Measurements from ENCODE around the gene HAPSTR1.
"Not testable (repeated sequence)": the region's sequence is repeated elsewhere in the genome, so short reads cannot be mapped to it uniquely, and the experiment has no call there.

Gene HAPSTR1

DNA sequence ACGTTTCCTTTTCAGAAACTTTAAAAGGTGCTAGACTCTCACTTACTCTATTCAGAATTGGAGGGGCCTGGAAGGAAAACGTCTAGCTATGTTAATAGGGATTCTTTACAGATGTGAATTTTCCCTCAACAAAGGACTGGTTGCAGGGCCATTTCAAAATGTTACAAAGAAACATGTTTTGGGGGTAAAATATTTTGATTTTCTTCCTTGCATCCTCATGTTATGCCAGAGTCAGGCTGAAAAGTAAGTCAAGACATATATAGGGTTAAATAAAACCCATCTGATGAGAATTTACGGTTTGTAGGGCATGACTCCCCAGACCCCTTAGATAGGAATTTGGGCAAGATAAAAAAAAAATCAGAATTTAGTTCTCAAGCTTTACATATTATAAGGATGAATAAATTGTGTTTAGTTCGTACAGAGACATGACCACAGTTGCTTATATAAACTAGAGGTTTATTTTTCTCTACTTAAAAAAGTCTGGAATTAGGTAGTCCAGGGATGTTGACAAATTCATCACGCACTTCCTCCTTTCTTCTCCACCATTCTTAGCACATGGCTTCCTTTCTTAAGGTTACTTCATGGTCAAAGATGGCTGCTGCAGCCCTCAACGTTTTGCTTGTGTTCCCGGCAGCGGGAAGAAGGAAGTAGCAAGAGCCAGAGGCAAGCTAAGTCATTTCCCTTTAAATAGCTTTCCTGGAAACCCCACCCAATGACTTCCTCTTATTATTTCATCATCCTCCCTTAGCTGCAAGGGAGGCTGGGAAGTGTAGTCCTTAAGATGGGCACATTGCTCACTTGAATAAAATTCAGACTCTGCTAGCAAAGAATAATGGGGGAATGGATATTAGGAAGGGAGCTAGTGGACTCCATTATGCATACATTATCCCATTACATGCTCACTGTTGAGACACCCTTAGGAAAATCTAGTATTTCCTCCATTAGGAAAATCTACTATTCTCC, 12.7 kb upstream of the HAPSTR1 start:
- H3K36me3 Mint-ChIP-seq (ENCODE audit: insufficient read depth); H3K4me3 Mint-ChIP-seq; H3K9me3 Mint-ChIP-seq; H3K27ac Mint-ChIP-seq; H3K4me1 Mint-ChIP-seq (ENCODE audit: low read depth in 2 of 2): not testable (repeated sequence)
- H3K27me3 Mint-ChIP-seq = peaks cover 0 to 15% of the 10 kb centered on the region in 2 donors
- DNase-seq (peak in 2 of 3 experiments; percentile 12 to 17), ATAC-seq (replicated peaks) (peak; percentile 69)

DNA sequence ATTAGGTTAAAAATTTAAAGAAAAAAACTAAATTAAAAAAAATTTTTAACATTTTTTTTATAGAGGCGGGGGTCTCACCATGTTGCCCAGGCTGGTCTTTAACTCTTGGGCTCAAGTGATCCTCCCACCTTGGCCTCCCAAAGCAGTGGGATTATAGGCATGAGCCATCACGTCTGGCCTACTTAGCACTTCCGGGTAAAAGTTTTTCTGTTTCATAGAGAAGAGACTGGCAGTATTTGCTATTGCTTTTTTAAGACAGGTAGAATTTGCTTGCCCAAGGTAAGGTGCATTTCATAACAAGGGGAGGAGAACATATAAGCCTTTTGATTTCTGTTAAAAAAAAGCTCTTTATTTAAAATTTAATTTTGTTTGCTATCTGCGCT, 12.0 kb upstream of the HAPSTR1 start:
- no peak for ATAC-seq (replicated peaks)

DNA sequence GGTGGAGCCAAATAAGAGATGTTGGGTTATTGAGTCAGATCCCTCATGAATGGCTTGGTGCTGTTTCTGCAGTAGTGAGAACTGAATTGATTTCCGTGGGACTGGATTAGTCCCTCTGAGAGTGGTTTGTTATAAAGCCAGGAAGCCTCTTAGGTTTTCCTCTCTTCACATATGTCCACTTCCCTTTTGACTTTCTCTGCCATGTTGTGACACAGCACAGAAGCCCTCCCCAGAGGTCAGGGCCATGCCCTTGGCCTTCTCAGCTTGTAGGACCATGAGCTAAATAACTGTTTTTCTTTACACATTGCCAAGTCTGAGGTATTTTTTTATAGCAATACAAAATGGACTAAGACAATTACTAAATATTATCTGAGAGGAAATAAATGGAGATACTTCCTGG, 10.3 kb upstream of the HAPSTR1 start:
- DNase-seq = no peak
- Mint-ChIP-seq H3K4me1 (ENCODE audit: low read depth in 2 of 2) (peaks cover 2 to 9% of the 10 kb centered on the region in 2 donors), H3K4me3 (no peak overlapping the region), H3K9me3 (peaks cover 0 to 2% of the 10 kb centered on the region in 2 donors), H3K36me3 (ENCODE audit: insufficient read depth) (peaks cover 6% of the 10 kb centered on the region), H3K27me3 (peaks cover 0 to 3% of the 10 kb centered on the region in 2 donors), H3K27ac (no peak overlapping the region)
- ATAC-seq (replicated peaks) = no peak

More for the DNA sequence above, 12.0 kb upstream of the HAPSTR1 start:
- no peak for DNase-seq
- Mint-ChIP-seq H3K4me3 (no peak overlapping the region), H3K36me3 (ENCODE audit: insufficient read depth) (peaks cover 6% of the 10 kb centered on the region), H3K9me3 (peaks cover 0 to 2% of the 10 kb centered on the region in 2 donors), H3K4me1 (ENCODE audit: low read depth in 2 of 2) (peaks cover 2 to 9% of the 10 kb centered on the region in 2 donors), H3K27me3 (peaks cover 0 to 15% of the 10 kb centered on the region in 2 donors), H3K27ac (no peak overlapping the region)

DNA sequence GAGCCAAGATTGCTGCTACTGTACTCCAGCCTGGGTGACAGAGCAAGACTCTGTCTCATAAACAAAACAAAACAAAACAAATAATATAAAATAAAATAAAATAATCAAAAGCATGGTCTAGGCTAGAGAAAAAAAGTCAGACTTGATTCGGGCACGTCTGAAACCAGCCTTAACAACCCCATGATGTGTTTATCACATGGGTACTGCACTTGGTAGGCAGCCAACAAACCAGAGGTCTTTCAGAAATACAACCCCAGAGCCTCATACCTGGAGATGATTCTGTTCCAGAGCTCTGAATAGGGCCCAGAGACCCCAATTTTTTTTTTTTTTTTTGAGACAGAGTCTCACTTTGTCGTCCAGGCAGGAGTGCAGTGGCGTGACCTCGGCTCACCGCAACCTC, 9.6 kb upstream of the HAPSTR1 start:
- ATAC-seq (replicated peaks) (peak; percentile 30), DNase-seq (no peak)
- Mint-ChIP-seq H3K27ac (peak overlapping the region in 1 of 2 donors; percentile 83), H3K9me3 (peaks cover 0 to 2% of the 10 kb centered on the region in 2 donors), H3K4me3 (no peak overlapping the region), H3K27me3 (no peaks in the 10 kb centered on the region), H3K36me3 (ENCODE audit: insufficient read depth) (peaks cover 6% of the 10 kb centered on the region), H3K4me1 (ENCODE audit: low read depth in 2 of 2) (peaks cover 2 to 9% of the 10 kb centered on the region in 2 donors)

DNA sequence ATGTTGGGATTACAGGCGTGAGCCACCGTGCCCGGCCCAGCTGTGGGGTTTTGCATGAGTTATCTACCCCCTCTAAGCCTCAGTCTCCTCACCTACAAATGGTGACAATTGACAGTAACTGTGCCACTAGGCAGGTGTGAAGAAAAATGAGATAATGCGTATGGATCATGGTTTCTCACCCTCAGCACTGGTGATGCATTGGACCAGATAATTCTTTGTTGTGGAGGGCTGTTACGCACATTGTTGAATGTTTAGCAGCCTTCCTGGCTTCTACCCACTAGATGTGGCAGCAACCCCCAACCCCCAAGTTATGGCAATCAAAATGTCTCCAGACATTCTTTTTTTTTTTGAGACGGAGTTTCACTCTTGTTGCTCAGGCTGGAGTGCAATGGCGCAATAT, 9.0 kb upstream of the HAPSTR1 start:
- H3K27ac Mint-ChIP-seq = peak overlapping the region in 1 of 2 donors; percentile 83

DNA sequence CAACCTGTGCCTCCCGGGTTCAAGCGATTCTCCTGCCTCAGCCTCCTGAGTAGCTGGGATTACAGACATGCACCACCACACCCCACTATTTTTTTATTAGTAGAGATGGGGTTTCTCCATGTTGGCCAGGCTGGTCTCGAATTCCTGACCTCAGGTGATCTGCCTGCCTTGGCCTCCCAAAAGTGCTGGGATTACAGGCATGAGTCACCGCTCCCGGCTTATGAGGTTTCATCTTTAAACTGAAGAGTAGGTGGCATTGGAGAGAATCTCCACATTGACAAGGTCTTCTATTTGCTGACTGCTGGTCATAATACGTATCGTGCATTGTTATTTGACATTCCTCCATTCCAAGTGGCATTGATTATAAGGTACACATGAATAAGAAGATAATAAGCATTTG, 3.7 kb upstream of the HAPSTR1 start:
- H3K4me1 Mint-ChIP-seq (ENCODE audit: low read depth in 2 of 2); H3K27ac Mint-ChIP-seq; H3K27me3 Mint-ChIP-seq; H3K4me3 Mint-ChIP-seq; ATAC-seq (replicated peaks); DNase-seq; H3K9me3 Mint-ChIP-seq: not testable (repeated sequence)
- peaks cover 26% of the 10 kb centered on the region for H3K36me3 Mint-ChIP-seq (ENCODE audit: insufficient read depth)

More for the DNA sequence above, 9.0 kb upstream of the HAPSTR1 start:
- DNase-seq = peak; percentile 21 to 28 (median 21)
- Mint-ChIP-seq H3K4me1 (ENCODE audit: low read depth in 2 of 2) (peaks cover 2 to 9% of the 10 kb centered on the region in 2 donors), H3K9me3 (peaks cover 0 to 2% of the 10 kb centered on the region in 2 donors), H3K4me3 (no peak overlapping the region), H3K27me3 (no peaks in the 10 kb centered on the region), H3K36me3 (ENCODE audit: insufficient read depth) (peaks cover 6% of the 10 kb centered on the region)
- ATAC-seq (replicated peaks) = peak; percentile 82

DNA sequence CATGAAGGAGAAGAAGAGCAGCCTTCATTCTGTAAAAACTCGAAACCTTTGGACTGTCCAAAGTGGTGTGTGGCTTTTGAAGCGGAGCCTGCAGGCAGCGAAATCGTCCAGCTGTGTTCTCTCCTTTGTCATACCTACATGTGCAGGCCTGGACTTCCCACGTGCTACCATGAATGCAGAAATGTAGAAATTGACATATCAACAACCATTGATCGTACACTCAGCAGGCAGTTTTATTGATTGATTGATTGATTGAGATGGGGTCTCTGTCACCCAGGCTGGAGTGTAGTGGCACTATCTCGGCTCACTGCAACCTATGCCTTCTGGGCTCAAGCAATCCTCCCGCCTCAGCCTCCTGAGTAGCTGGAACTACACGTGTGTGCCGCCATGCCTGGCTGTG, 2.6 kb upstream of the HAPSTR1 start:
- Mint-ChIP-seq H3K4me1 (ENCODE audit: low read depth in 2 of 2) (peaks cover 16 to 19% of the 10 kb centered on the region in 2 donors), H3K9me3 (no peaks in the 10 kb centered on the region), H3K4me3 (no peak overlapping the region), H3K27me3 (no peaks in the 10 kb centered on the region), H3K27ac (no peak overlapping the region), H3K36me3 (ENCODE audit: insufficient read depth) (peaks cover 37% of the 10 kb centered on the region)
- DNase-seq (no peak), ATAC-seq (replicated peaks) (no peak)

DNA sequence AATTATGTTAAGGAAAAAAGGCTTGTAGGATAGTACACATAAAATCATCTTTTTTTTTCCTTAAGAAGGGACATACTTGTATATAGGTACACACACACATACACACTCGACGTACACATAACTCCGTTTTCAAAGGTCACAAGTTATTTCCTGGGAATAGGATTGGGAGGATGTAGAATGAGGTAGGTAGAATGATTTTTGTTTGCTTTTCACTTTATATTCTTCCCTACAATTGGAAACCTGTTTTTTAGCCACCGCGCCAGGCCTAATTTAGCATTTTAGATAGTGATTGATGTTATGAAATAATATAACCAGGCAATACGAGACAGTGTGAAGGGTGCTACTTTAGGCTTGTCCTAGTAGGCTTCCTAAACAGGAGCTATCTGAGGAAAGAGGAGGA, 1.8 kb upstream of the HAPSTR1 start:
- H3K4me3 Mint-ChIP-seq = peak overlapping the region; percentile 90 to 97
- peaks cover 43% of the 10 kb centered on the region for H3K36me3 Mint-ChIP-seq (ENCODE audit: insufficient read depth)
- ATAC-seq (replicated peaks) = no peak
- peak overlapping the region; percentile 71 to 97 for H3K27ac Mint-ChIP-seq
- no peaks in the 10 kb centered on the region for H3K27me3 Mint-ChIP-seq
- peaks cover 19 to 23% of the 10 kb centered on the region in 2 donors for H3K4me1 Mint-ChIP-seq (ENCODE audit: low read depth in 2 of 2)
- no peak for DNase-seq
- no peaks in the 10 kb centered on the region for H3K9me3 Mint-ChIP-seq

DNA sequence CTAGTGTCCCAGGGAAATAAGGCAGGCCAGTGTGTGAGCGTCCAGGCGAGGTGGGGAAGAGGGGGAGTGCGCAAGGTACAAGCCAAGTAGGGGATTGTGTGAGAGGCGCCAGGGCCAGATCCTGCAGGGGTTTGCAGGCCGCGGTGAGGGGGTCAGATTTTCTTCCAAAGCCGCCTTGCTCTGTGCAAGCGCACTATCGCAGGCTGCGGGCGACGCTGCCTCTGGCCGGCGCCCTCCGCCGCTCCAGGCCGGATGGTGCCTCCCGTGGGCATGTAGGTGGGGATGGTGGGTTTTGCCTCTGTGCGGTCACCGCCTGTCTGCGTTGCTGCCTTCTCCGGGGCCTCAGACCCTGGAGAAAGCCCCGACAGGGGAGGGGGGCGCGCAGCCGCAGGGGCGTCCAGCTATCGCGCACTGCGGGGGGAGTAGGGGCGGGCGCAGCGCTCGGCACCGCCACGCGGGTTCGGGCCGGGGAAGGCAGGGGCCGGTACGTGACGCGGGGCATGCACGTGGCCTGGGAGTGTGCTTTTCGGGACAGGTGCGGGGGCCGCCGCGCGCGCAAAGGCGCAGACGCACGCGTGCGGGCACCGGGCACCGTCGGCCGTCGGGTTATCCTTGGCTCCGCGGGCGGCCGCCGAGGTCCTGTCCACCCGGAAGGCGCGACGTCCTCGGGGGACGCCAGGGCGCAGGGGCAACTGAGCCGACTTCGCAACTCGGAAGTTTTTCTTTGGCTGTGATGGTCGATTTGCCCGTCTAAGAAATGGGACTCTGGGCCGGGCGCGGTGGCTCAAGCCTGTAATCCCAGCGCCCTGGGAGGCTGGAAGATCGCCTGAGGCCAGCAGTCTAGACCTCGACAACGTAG, 1.1 kb upstream of the HAPSTR1 start:
- H3K4me1 Mint-ChIP-seq (ENCODE audit: low read depth in 2 of 2) = peaks cover 22 to 29% of the 10 kb centered on the region in 2 donors
- no peaks in the 10 kb centered on the region for H3K9me3 Mint-ChIP-seq
- H3K27ac Mint-ChIP-seq = peak overlapping the region; percentile 71 to 97
- ATAC-seq (replicated peaks) = no peak
- H3K36me3 Mint-ChIP-seq (ENCODE audit: insufficient read depth) = peaks cover 49% of the 10 kb centered on the region
- H3K27me3 Mint-ChIP-seq = no peaks in the 10 kb centered on the region
- peak; percentile 14 to 26 (median 24) for DNase-seq
- H3K4me3 Mint-ChIP-seq = peak overlapping the region; percentile 90 to 97

DNA sequence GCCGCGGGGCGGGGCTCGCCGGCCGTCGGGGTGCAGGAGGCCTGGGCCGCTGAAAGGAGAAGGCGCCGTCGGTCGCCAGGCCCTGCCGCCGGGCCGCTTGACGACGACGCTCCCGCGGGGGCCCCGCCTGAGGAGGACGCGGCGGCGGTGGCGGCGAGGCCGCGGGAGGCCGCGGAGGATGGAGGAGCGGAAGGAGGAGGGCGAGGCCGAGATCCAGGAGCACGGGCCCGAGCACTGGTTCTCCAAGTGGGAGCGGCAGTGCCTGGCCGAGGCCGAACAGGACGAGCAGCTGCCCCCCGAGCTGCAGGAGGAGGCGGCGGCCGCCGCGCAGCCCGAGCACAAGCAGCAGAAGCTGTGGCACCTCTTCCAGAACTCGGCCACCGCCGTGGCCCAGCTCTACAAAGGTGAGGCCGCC, 430 bp downstream of the HAPSTR1 start:
- peaks cover 63% of the 10 kb centered on the region for H3K36me3 Mint-ChIP-seq (ENCODE audit: insufficient read depth)
- peak in 2 of 3 experiments; percentile 32 to 47 for DNase-seq

DNA sequence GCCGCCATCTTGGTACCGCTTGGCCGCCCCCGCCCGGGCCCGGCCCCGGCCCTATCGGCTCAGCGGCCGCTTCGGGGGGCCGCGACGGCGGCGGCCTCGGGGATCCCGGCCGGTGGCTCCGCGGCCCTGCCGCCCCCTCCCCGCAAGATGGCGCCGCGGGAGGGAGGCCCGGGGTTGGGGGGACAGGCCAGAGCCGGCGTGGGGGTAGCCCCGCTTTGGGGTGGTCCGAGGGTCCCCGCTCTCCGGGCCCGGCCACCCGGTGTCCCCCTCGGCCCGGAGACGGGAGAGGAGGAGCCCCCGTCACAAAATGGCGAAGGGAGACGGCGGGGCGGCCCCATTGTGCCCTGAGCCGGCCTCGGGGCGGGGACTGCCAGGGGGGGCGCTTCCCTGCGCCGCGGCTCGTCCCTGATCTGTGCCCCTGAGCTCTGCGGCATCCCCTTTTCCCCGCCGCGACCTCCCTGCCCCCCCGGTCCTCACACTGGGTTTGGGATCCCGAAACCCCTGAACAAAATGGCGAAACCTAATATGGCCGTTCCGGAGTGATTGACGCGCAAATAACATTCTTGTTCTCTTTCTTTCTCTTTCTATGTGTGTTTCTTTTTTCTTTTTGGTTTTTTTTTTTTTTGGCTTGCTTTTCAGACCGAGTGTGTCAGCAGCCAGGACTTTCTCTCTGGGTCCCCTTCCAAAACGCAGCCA, 986 bp downstream of the HAPSTR1 start:
- Mint-ChIP-seq H3K27me3 (no peaks in the 10 kb centered on the region), H3K36me3 (ENCODE audit: insufficient read depth) (peaks cover 69% of the 10 kb centered on the region), H3K27ac (peak overlapping the region; percentile 97 to 99), H3K4me3 (peak overlapping the region; percentile 92 to 97), H3K4me1 (ENCODE audit: low read depth in 2 of 2) (peaks cover 32 to 45% of the 10 kb centered on the region in 2 donors), H3K9me3 (no peaks in the 10 kb centered on the region)
- ATAC-seq (replicated peaks) = no peak
- peak; percentile 33 to 55 (median 36) for DNase-seq

More for the DNA sequence above, 430 bp downstream of the HAPSTR1 start:
- H3K4me3 Mint-ChIP-seq = peak overlapping the region; percentile 90 to 97
- H3K27me3 Mint-ChIP-seq = no peaks in the 10 kb centered on the region
- peak overlapping the region; percentile 71 to 97 for H3K27ac Mint-ChIP-seq
- peak; percentile 10 for ATAC-seq (replicated peaks)
- peaks cover 29 to 41% of the 10 kb centered on the region in 2 donors for H3K4me1 Mint-ChIP-seq (ENCODE audit: low read depth in 2 of 2)
- no peaks in the 10 kb centered on the region for H3K9me3 Mint-ChIP-seq

DNA sequence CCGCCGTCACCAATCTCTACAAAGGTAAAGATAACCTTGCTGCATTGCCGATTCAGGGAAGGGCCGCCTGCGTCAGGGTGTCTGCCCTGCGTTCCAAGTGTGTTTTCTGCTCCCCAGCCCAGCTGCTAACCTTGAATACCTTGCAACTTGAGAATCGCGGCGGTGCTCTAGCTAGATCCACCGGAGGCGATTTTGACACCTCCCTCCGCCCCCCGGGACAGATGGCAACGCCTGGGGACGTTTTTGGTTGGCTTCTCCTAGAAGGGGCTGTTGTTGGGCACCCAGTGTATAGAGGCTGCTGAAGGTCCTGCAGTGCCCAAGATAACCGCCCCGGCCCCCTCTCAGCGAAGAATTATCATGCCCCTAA, 1.5 kb downstream of the HAPSTR1 start:
- Mint-ChIP-seq H3K4me3 (peak overlapping the region; percentile 92 to 97), H3K9me3 (no peaks in the 10 kb centered on the region), H3K27ac (peak overlapping the region; percentile 97 to 99), H3K27me3 (no peaks in the 10 kb centered on the region), H3K36me3 (ENCODE audit: insufficient read depth) (peaks cover 74% of the 10 kb centered on the region), H3K4me1 (ENCODE audit: low read depth in 2 of 2) (peaks cover 37 to 50% of the 10 kb centered on the region in 2 donors)
- DNase-seq (peak in 2 of 3 experiments; percentile 14 to 18), ATAC-seq (replicated peaks) (no peak)

All from effector memory CD8-positive, alpha-beta T cell (primary cell).